Activated B cell treated with CpG ODN at 0.5 μM for 24 hours (primary cell): ENCODE results near the gene AGBL1. TPM values are rescaled to one million over a fixed set of nuclear protein-coding genes. Genes with fewer than 3 reads are reported as not detected.
"Not testable (repeated sequence)": the region's sequence is repeated elsewhere in the genome, so short reads cannot be mapped to it uniquely, and the experiment has no call there.

Source experiments
- ATAC-seq: fragments of 200-7000 bp; cut with Tn5 transposase; one replicate; pipeline ENCODE4 v1.10.0; 2021; ENCODE audit warnings: low read depth, mild to moderate bottlenecking, moderate library complexity
- CTCF ChIA-PET: fragments of 350-600 bp; sonication (Branson Sonifier 250); formaldehyde crosslinking; loops from one replicate; lab custom pipeline; 2021; ENCODE audit warnings: antibody characterized with exemption; lab: Charles Lee
- POLR2A ChIA-PET: fragments of 350-600 bp; sonication (Branson Sonifier 250); formaldehyde crosslinking; loops from one replicate; lab custom pipeline; 2021; ENCODE audit warnings: antibody characterized with exemption; lab: Charles Lee
- DNase-seq: peaks from one replicate; pipeline ENCODE4 v3.0.0; 2022
- H3K27ac Mint-ChIP-seq: one replicate; pipeline ENCODE4 v1.8.0; 2020; ENCODE audit warnings: mixed read lengths
- H3K27me3 Mint-ChIP-seq: one replicate; pipeline ENCODE4 v1.8.0; 2021; ENCODE audit warnings: mixed read lengths
- H3K36me3 Mint-ChIP-seq: one replicate; pipeline ENCODE4 v1.8.0; 2021; ENCODE audit warnings: low read depth, mixed read lengths
- H3K4me1 Mint-ChIP-seq: one replicate; pipeline ENCODE4 v1.8.0; 2021; ENCODE audit warnings: mixed read lengths
- H3K4me3 Mint-ChIP-seq: one replicate; pipeline ENCODE4 v1.8.0; 2020; ENCODE audit warnings: mild to moderate bottlenecking, mixed read lengths
- H3K9me3 Mint-ChIP-seq: one replicate; pipeline ENCODE4 v1.8.0; 2020; ENCODE audit warnings: mixed read lengths
- intact Hi-C: fragments of 100-400 bp; cut with micrococcal nuclease; formaldehyde crosslinking; loops from one replicate; pipeline ENCODE4 v1.15.1; 2024
- total RNA-seq: library from RNA; stranded (reverse); gene quantifications from 2 replicates; pipeline ENCODE4 v1.2.3, GENCODE V29; 2022
- TF ChIP-seq, protein P1 (sequence below): fragments of 200-600 bp; IDR thresholded peaks from one replicate; pipeline ENCODE4 v1.8.0; 2022; ENCODE audit warnings: antibody characterized with exemption, mild to moderate bottlenecking

The AGBL1 gene
- total RNA-seq, 1 donor from 2014 or later: not detected

DNA sequence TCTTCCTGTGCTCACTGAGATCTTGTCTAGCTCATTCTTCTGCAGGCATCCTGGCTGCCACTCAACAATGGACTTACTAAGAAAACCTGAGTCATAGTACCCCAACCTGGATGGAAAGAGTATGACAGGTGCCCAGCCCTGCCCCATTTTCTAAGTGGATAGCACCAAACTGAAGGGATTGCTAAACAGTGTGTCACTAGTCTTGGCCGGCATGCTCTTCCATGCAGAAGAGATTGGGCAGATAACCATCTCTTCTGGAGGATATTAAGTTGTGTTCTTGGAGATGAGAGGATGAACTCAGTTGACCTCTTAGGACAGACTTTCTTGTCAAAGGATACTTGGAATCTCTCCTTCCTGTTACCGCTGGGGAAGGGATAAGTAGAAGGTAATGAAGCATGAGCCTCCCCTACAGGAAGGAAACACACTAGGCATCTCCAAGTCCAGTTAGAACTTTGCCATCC is 797.5 kb downstream of the AGBL1 start:
- TF ChIP-seq, protein P1, sequence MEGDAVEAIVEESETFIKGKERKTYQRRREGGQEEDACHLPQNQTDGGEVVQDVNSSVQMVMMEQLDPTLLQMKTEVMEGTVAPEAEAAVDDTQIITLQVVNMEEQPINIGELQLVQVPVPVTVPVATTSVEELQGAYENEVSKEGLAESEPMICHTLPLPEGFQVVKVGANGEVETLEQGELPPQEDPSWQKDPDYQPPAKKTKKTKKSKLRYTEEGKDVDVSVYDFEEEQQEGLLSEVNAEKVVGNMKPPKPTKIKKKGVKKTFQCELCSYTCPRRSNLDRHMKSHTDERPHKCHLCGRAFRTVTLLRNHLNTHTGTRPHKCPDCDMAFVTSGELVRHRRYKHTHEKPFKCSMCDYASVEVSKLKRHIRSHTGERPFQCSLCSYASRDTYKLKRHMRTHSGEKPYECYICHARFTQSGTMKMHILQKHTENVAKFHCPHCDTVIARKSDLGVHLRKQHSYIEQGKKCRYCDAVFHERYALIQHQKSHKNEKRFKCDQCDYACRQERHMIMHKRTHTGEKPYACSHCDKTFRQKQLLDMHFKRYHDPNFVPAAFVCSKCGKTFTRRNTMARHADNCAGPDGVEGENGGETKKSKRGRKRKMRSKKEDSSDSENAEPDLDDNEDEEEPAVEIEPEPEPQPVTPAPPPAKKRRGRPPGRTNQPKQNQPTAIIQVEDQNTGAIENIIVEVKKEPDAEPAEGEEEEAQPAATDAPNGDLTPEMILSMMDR: no peak

DNA sequence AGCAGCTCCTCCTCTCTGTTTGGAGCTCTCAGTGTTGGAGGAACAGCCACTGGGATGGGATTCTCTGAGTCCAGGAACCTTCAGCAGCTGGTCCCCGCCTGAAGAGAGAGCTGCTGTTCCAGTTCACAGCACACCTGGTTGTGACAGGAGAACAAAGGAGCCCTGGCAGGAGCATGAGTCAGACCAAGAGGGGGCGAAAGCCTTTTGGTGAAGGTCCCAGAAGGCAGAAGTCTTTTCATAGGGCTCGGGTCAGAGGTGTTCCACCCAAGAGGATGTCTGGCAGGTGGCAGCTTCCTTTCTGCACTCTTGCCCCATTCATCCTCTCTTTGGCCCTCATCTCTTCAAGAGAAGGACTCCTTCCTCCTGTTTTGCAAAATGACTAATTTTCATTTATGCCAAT is 799.2 kb downstream of the AGBL1 start:
- ATAC-seq: peak; percentile 49
- H3K27me3 Mint-ChIP-seq, CTCF ChIA-PET, H3K4me3 Mint-ChIP-seq, H3K36me3 Mint-ChIP-seq, DNase-seq, POLR2A ChIA-PET, H3K9me3 Mint-ChIP-seq, H3K27ac Mint-ChIP-seq, intact Hi-C loops, H3K4me1 Mint-ChIP-seq: not testable (repeated sequence)

More for the DNA sequence above, 797.5 kb downstream of the AGBL1 start:
- Mint-ChIP-seq H3K4me3 (no peak overlapping the region), H3K9me3 (peaks cover 2% of the 10 kb centered on the region), H3K27me3 (no peaks in the 10 kb centered on the region), H3K27ac (no peak overlapping the region), H3K4me1 (no peaks in the 10 kb centered on the region), H3K36me3 (no peaks in the 10 kb centered on the region)
- intact Hi-C loops: no loop called here
- CTCF ChIA-PET: no interaction called here
- no peak for DNase-seq
- ATAC-seq: no peak
- POLR2A ChIA-PET: no interaction called here

DNA sequence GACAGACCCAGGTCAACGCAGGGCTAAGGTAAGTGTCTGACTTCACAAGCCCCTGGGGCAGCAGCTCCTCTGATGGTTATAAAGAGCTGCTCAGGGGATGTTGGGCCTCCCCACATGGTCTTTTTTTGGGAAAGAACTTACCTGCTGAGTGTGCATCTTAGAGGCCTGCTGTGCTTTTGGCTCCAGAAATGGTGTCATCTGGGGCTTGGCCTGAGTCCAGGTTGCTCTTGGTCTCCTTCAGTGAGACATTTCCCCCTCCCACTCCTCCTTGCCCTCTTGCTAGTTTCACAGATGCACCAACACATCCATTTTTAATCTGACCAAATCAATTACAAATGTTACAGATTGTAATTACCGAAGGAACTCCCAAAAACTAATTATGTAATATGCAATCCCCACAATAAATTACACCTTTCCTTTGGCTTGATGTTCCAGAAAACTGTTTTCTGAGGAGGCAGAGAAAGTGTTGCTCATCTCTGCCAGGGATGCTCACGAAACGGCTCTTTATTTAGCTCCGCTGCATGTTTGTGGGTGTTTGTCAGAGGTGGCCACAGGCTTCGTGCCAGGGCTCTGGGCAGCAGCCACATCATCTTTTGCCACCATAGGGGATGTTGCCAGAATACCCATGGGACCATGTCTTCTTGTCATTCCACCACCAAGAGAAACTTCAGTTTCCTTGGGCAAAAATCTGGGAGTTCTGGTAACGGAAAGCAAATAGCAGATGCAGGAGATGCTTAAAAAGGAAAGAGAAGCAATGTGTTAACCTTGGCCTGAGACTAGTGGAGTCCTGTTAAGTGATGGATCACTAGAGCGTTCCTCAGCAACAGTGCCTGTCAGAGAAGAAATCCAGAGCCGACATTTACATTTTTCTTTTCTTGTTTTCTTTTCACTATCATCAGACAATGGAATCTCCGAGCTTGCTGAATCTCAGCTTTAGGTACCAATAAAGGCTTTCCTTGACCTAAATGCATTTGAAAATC is 799.9 kb downstream of the AGBL1 start:
- ATAC-seq (no peak), DNase-seq (no peak)
- POLR2A ChIA-PET: no interaction called here
- Mint-ChIP-seq H3K36me3 (no peaks in the 10 kb centered on the region), H3K4me3 (no peak overlapping the region), H3K9me3 (peaks cover 3% of the 10 kb centered on the region), H3K4me1 (no peaks in the 10 kb centered on the region), H3K27ac (no peak overlapping the region), H3K27me3 (no peaks in the 10 kb centered on the region)
- CTCF ChIA-PET: no interaction called here
- TF ChIP-seq, protein P1: no peak
- intact Hi-C loops: no loop called here

DNA sequence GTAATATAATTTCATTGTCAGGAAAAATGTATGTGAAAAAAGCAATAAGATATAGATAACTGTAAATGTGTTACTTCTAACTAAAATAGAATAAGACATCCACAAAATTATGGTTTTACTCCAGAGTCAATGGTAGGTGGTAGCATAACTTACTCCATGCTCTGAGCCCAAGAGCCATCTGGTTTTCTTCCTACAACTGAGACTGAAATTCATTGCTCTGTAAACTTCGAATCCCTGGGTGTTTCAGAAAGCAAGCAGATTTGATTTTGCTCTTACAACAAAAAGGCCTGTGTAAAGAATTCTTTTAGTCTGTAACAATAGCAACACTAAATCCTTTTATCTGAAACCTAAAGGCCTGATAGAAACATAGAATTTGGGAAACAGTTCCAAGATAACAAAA is 805.9 kb downstream of the AGBL1 start:
- peaks cover 2% of the 10 kb centered on the region for H3K9me3 Mint-ChIP-seq
- ATAC-seq (no peak), DNase-seq (no peak)
- H3K27ac Mint-ChIP-seq: no peak overlapping the region
- H3K27me3 Mint-ChIP-seq: no peaks in the 10 kb centered on the region
- no peak overlapping the region for H3K4me3 Mint-ChIP-seq
- TF ChIP-seq, protein P1: no peak
- POLR2A ChIA-PET: no interaction called here
- no peaks in the 10 kb centered on the region for H3K4me1 Mint-ChIP-seq
- CTCF ChIA-PET: no interaction called here
- intact Hi-C loops: no loop called here
- H3K36me3 Mint-ChIP-seq: no peaks in the 10 kb centered on the region

DNA sequence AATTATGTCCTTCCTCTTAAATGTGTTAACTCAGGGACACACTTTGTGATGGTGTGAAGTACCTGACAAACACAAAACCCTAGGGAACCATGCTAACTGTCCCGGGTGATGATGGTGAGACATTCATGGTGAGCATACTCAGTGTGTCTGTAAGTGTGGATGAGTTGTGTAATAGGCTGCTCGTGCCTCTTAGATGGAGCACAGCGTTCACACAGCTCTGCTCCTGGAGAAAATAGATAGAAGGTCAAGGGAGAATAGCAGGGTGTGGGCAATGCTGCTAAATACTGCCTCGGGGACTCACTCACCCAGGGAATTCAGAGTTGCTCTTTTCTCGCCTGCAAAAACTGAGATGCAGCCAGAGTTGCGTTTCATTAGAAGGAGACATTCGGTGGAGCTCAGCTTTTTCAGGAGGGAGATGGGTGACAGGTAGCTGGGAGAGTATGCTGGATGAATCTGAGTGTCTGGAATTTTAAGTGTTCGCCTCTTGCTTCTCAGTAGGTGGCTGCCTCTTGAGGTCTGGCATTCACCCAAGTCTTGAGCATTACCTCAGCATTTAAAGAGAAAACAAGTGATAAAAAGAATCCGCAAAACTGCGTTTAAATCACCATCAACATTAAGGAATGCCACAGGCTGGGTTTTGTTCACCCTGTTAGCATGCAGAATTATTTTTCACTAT is 813.2 kb downstream of the AGBL1 start:
- intact Hi-C loops: no loop called here
- Mint-ChIP-seq H3K36me3 (no peaks in the 10 kb centered on the region), H3K27ac (no peak overlapping the region), H3K27me3 (no peaks in the 10 kb centered on the region), H3K4me3 (no peak overlapping the region), H3K4me1 (no peaks in the 10 kb centered on the region), H3K9me3 (no peaks in the 10 kb centered on the region)
- no peak for ATAC-seq
- ChIA-PET CTCF (no interaction called here), POLR2A (no interaction called here)
- TF ChIP-seq, protein P1: no peak
- DNase-seq: no peak
